Prostate gland (tissue), 2 donors: ENCODE results near the gene TNFRSF12A. TPM values are rescaled to one million over a fixed set of nuclear protein-coding genes. Genes with fewer than 3 reads are reported as not detected.

Experiments used
- DNase-seq: peaks from one replicate; pipeline ENCODE4 v3.0.0-alpha.2; 2019; ENCODE audit warnings: low spot score
- H3K27ac ChIP-seq, 2 donors: fragments of 200-600 bp; sonication (generic); 2 replicates each; pipeline ENCODE4 v1.5.1; 2017 to 2019
- H3K27me3 ChIP-seq: fragments of 200-600 bp; sonication (generic); replicated peaks from 2 replicates; pipeline ENCODE4 v1.5.1; 2019; ENCODE audit not compliant: insufficient read depth
- H3K36me3 ChIP-seq, 2 donors: fragments of 200-600 bp; sonication (generic); 1 replicate in 1 of 2; 2 replicates in 1 of 2; pipeline versions ENCODE4 v1.5.1 to v1.8.1; 2017 to 2019
- H3K4me1 ChIP-seq: fragments of 200-600 bp; sonication (generic); replicated peaks from 2 replicates; pipeline ENCODE4 v1.5.1; 2019
- H3K4me3 ChIP-seq, 2 donors: fragments of 200-600 bp; sonication (generic); 2 replicates each; pipeline ENCODE4 v1.5.1; 2017 to 2019
- H3K9me3 ChIP-seq: fragments of 200-600 bp; sonication (generic); 2 replicates; pipeline ENCODE4 v1.5.1; 2017
- POLR2A ChIP-seq: fragments of 450-650 bp; IDR thresholded peaks from one replicate; pipeline ENCODE4 v1.6.1; 2016; ENCODE audit warnings: antibody characterized with exemption, mild to moderate bottlenecking
- POLR2AphosphoS5 ChIP-seq: sonication (generic); formaldehyde crosslinking; IDR thresholded peaks from one replicate; pipeline ENCODE4 v1.6.1; 2017; ENCODE audit warnings: antibody characterized with exemption
- WGBS: methylation state at CpG from one replicate; pipeline ENCODE4 v1.1.5; 2018; 5-methylcytosine and 5-hydroxymethylcytosine counted together
- intact Hi-C: fragments of 100-400 bp; cut with DNase I; formaldehyde crosslinking; loops from one replicate; pipeline ENCODE4 v1.14.2; 2022
- total RNA-seq, 2 donors: library from RNA; depleted of rRNA; stranded (reverse); fragments of >200 nt; gene quantifications; one replicate each; pipeline ENCODE4 v1.1.0, GENCODE V29; 2016
- TF ChIP-seq, protein P1 (sequence below), 4 experiments: fragments of 200-600 bp in 2 of 4; fragments of 450-650 bp in 2 of 4; sonication (generic) in 2 of 4; IDR thresholded peaks; 1 replicate in 3 of 4; 2 replicates in 1 of 4; pipeline ENCODE4 v1.5.1; 2016 to 2019; ENCODE audit warnings: antibody characterized with exemption in 4 of 4, mild to moderate bottlenecking in 2 of 4, moderate library complexity in 2 of 4

TNFRSF12A gene
- total RNA-seq, 2 donors from 2014 or later: 57.4 to 59.0 TPM

- no peak for DNase-seq
- Histone ChIP-seq H3K27ac (peak overlapping the region in 1 of 2 donors; percentile 78), H3K4me3 (peak overlapping the region in 1 of 2 donors; percentile 47), H3K27me3 (no peaks in the 10 kb centered on the region), H3K9me3 (no peaks in the 10 kb centered on the region), H3K36me3 (no peaks in the 10 kb centered on the region), H3K4me1 (no peaks in the 10 kb centered on the region)
- TF ChIP-seq POLR2A (no peak), POLR2AphosphoS5 (no peak)
- TF ChIP-seq, protein P1, sequence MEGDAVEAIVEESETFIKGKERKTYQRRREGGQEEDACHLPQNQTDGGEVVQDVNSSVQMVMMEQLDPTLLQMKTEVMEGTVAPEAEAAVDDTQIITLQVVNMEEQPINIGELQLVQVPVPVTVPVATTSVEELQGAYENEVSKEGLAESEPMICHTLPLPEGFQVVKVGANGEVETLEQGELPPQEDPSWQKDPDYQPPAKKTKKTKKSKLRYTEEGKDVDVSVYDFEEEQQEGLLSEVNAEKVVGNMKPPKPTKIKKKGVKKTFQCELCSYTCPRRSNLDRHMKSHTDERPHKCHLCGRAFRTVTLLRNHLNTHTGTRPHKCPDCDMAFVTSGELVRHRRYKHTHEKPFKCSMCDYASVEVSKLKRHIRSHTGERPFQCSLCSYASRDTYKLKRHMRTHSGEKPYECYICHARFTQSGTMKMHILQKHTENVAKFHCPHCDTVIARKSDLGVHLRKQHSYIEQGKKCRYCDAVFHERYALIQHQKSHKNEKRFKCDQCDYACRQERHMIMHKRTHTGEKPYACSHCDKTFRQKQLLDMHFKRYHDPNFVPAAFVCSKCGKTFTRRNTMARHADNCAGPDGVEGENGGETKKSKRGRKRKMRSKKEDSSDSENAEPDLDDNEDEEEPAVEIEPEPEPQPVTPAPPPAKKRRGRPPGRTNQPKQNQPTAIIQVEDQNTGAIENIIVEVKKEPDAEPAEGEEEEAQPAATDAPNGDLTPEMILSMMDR (IDR thresholded peaks at IDR 0.05): no peak
- WGBS: 42% methylated on average over 19 of the region's 19 CpGs
- intact Hi-C loops: no loop called here
These were observed 15.3 kb downstream of the TNFRSF12A start for GRCh38 chr16:3035289-3035971.

DNA sequence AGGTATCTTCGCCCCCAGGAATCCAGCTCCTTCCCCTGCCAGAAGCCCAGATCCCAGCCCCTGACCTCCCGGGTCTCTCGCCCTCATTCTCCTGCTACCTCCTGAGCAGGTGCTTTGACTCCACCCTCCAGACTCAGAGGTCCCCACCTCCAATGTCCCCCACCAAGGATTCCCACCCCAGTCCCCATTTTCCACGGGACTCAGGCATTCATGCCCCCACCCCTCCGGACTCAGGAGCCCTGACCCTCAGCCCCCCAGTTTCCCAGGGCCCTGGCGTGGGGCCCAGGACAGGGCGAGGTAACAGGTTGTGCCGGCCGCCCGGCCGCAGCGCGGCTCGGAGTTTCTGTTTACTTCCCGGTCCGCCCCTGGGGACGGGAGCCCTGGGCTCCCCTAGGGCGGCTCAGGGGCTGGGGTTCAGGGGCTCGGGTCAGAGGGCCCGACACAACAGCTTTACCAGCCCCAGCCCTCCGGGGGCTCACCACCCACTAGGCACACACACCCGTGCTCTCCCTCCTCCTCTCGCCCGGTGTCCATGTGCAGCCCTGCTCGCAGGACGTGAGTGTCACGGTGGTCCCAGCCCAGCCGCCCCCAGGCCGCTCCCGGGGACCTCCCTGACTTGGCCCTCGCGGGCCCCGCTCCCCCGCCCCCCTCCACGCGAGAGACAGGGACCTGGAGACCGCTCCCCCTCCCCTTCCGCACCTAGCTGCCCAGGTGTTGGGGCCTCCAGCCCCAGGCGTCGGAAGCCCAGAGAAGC is 16.0 kb downstream of the TNFRSF12A start:
- Histone ChIP-seq H3K27ac (peak overlapping the region; percentile 69 to 78), H3K36me3 (no peaks in the 10 kb centered on the region), H3K4me3 (peak overlapping the region; percentile 47 to 51), H3K9me3 (no peaks in the 10 kb centered on the region), H3K4me1 (no peaks in the 10 kb centered on the region), H3K27me3 (no peaks in the 10 kb centered on the region)
- intact Hi-C loops: no loop called here
- 3% methylated on average over 40 of the region's 40 CpGs for WGBS
- TF ChIP-seq, protein P1 (IDR thresholded peaks at IDR 0.05): no peak
- peak; percentile 31 for TF ChIP-seq POLR2AphosphoS5
- DNase-seq: no peak

GRCh38 chr16:3036726-3037315 is 16.7 kb downstream of the TNFRSF12A start, which contains the start of gene BICDL2:
BICDL2 (minus strand) TSS chr16:3036944; CDS start chr16:3035496, 1,448 bp downstream.
- Histone ChIP-seq H3K4me1 (no peaks in the 10 kb centered on the region), H3K36me3 (no peaks in the 10 kb centered on the region), H3K27ac (peak within 1 kb of the TSS; percentile 69 to 78), H3K27me3 (no peaks in the 10 kb centered on the region), H3K4me3 (peak within 1 kb of the TSS; percentile 47 to 51), H3K9me3 (no peaks in the 10 kb centered on the region)
- TF ChIP-seq POLR2AphosphoS5 (no peak), POLR2A (peak; percentile 25)
- TF ChIP-seq, protein P1 (IDR thresholded peaks at IDR 0.05): no peak
- DNase-seq: no peak
- intact Hi-C loops: no loop called here
- WGBS: 6% methylated on average over 40 of the region's 44 CpGs

DNA sequence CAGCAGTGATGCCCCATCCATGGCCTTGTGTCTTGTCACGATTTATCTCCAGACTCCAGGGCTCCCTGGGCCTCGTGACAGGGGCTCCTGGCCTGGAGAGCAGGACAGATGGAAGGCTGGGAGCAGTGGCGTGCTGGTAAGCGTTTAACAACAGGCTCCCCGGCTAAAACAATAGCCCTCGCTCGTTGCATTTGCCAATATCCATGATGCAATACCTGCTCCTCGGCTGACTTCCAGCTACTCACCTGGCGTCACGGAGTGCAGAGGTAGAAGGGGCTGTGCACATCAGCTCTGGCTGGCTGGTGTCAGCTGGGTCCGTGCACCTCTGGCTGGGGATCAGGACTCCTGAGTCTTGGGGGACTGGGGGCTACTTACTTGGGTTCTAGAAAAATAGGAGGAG is 18.1 kb downstream of the TNFRSF12A start:
- H3K27ac ChIP-seq: no peak overlapping the region
- 30% methylated on average over 11 of the region's 11 CpGs for WGBS
- H3K4me1 ChIP-seq: no peaks in the 10 kb centered on the region
- H3K36me3 ChIP-seq: no peaks in the 10 kb centered on the region
- no peak overlapping the region for H3K4me3 ChIP-seq
- DNase-seq: peak; percentile 74
- H3K9me3 ChIP-seq: no peaks in the 10 kb centered on the region
- H3K27me3 ChIP-seq: no peaks in the 10 kb centered on the region
- TF ChIP-seq, protein P1 (IDR thresholded peaks at IDR 0.05): no peak
- TF ChIP-seq POLR2A (no peak), POLR2AphosphoS5 (peak; percentile 40)
- intact Hi-C loops: no loop called here
